Dedifferentiated amniotic fluid mesenchymal stem cell (primary cell): ENCODE data around the gene CXCL8.
A peak's percentile ranks its signal among the peaks of the same experiment; 100 is the strongest.

Experiments
- DNase-seq: peaks from one replicate; pipeline ENCODE4 v3.0.0-alpha.2; 2016; ENCODE audit errors: extremely low spot score

Gene CXCL8

DNA sequence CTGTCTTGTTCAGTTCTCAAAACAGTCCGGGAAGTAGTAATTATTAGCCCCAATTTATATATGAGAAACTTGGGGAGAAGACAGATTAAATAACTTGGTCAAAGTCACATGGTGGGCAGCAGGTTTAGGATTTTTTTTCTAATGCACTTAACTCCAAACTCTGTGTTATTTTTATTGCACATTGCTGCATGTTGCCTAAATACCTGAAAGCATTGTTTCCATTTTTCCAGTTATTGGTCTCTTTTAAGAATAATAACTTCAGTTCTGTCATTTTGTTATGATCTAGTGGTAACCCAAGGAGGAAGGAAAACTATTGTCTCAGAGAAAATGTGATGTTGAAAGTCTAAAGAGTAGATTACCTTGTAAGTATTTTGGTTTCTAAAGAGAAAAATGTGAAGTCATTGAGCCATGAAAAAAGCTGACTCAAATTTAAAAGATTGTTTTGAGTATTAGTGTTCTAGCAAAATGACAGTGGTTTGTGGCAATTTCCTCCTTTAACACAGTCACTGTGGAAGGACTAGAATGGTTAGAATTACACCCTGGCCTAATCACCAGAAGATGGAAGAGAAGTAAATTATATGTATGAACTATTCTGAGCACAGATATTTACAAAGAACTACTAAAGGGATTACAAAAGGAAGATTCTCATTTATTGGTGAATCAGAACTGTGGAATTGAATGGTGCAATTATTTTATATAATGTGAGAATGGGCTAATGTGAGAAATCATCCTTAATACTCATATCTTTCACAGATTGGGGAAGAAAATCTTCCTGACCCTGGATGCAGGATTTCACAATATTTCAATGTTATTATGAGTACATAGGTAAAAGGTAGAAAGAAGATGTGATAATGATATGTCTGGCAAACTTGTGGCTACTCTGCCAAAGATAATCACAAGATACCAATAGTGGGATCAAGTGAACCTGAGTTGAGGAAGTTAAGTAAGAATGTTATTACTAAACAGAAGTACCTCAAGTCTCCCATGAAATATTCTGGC lies 21.7 kb upstream of the CXCL8 start:
- DNase-seq: peak; percentile 22

DNA sequence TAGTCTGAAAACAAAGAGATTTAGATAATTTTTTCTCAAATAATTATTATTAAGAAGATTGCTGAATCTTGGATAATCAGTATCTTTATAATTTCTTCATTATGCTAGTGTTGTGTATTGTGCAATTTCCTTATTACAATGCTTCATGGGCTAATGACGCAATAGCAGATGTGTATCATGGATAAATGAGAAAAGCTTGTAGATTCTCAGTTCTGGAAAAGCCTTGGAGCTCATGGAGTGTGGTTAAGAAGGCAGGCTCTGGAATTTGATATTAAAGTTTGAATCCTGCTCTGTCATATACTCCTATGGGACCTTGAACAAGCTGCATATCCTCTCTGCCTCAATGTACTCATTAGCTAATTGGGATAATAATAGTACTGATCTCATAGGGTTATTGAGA lies 18.9 kb upstream of the CXCL8 start:
- DNase-seq: peak; percentile 36

GRCh38 chr4:73721909-73722308 lies 18.5 kb upstream of the CXCL8 start:
- DNase-seq: no peak

- no peak for DNase-seq
Measured at GRCh38 chr4:73723023-73723422, 17.3 kb upstream of the CXCL8 start.

DNA sequence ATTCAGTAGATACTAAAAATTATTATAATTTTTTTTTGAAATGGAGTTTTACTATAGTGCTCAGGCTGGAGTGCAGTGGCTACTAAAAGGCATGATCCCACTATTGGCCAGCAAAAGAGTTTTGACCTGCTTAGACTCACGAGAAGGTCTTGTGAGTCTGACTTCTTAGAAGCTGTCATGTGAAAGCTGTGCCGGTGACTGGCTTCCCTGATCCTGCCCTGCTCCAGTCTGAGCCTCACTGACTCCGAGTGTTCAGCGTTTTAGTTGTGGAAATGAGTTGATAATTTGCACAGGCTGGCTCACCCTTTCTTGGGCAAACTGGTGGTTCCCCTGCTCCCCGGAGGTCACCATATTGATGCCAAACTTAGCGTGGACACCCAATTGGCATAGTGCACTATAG lies 16.4 kb upstream of the CXCL8 start:
- DNase-seq: no peak

- no peak for DNase-seq
Measured at GRCh38 chr4:73725510-73725909, 14.9 kb upstream of the CXCL8 start.

GRCh38 chr4:73725985-73726384 lies 14.4 kb upstream of the CXCL8 start:
- peak; percentile 71 for DNase-seq

DNA sequence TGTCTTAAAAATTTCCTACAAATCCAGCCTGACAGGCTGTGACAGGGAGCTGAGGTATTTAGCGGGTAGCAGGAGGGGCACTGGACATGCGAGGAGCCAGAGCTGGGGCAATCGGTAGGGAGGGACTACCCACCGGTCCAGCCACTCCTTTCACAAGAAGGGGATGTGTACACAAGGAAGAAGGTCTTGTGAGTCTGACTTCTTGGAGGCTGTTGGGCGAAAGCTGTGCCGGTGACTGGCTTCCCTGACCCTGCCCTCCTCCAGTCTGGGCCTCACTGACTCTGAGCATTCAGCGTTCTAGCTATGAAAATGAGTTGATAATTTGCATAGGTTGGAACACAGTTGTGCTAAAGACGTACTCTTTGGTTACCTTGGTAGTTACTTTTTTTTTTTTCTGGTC lies 12.7 kb upstream of the CXCL8 start:
- DNase-seq: no peak

DNA sequence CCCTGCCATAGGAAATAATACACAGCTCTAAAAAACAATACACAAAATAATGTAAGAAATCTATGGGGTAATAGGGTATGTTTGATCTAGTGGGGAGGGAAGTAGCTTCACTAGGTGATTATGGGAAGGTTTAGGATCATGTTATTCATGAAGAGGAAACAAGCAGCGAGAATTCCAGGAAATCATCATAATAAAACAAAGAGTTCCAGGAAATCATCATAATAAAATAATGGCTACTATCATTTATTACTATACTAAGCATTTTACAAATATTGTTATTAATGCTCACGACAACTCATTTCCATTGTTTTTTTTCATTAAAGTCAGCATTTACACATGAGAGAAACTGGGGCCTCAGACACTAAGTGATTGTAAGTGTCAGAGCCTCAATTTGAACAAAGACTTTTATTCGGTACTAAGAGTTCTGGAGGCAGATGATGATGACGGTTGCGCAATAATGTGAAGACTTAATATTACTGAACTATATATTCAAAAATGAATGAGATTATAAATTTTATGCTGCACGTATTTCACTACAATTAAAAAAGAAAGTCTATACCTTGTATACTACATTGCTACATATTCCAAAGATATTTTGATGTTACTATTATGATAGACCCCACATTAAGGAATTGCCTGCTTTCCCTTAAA lies 12.2 kb upstream of the CXCL8 start:
- no peak for DNase-seq

GRCh38 chr4:73729534-73730165 lies 10.7 kb upstream of the CXCL8 start:
- DNase-seq: peak; percentile 83

DNA sequence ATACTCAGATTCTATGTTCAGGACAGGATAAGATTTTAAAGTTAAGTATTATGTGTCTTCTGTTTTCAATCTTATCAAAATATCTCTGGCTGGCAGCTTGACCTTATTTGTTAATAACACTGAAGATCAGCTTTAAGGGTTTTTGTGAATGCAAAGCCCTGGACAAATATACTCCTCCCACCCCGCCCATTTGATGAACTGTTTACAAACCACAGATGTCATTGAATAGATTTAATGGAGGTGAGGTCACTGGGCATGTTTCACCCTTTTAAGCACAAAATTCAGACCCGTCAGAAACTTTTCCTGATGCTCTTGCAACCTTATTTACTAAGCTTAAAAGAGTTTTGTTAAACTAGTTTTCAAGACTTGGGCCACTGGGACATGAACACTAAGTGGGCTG lies 10.1 kb upstream of the CXCL8 start:
- no peak for DNase-seq

DNA sequence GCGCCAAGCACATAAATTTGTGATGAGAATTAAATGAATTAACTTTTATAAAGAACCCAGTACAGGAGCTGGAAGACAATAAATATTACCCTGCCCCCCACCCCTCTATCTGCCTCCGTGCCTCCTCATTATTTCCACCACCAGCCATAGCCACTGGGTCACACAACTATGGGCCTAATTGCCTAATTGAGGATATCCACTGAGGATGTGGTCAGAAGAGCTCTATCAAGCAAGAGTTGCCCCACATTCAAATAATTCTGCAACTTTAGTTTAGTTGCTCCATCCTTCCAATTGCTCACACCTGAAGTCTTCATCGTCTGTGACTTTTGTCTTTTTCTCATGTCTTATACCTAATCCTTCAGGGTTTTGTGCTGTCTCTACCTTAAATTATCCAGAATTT lies 9.5 kb upstream of the CXCL8 start:
- no peak for DNase-seq

- no peak for DNase-seq
Measured at GRCh38 chr4:73731968-73732610, 8.3 kb upstream of the CXCL8 start.

GRCh38 chr4:73732759-73733431 lies 7.5 kb upstream of the CXCL8 start:
- no peak for DNase-seq

- no peak for DNase-seq
Measured at GRCh38 chr4:73734530-73735001, 5.8 kb upstream of the CXCL8 start.

GRCh38 chr4:73735231-73735630 lies 5.1 kb upstream of the CXCL8 start:
- DNase-seq: peak; percentile 30

DNA sequence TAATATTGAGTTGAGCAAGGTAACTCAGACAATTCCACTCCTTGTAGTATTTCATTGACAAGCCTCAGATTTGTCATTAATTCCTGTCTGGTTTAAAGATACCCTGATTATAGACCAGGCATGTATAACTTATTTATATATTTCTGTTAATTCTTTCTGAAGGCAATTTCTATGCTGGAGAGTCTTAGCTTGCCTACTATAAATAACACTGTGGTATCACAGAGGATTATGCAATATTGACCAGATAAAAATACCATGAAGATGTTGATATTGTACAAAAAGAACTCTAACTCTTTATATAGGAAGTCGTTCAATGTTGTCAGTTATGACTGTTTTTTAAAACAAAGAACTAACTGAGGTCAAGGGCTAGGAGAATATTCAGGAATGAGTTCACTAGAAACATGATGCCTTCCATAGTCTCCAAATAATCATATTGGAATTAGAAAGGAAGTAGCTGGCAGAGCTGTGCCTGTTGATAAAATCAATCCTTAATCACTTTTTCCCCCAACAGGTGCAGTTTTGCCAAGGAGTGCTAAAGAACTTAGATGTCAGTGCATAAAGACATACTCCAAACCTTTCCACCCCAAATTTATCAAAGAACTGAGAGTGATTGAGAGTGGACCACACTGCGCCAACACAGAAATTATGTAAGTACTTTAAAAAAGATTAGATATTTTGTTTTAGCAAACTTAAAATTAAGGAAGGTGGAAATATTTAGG lies 821 bp downstream of the CXCL8 start:
- DNase-seq: no peak

DNA sequence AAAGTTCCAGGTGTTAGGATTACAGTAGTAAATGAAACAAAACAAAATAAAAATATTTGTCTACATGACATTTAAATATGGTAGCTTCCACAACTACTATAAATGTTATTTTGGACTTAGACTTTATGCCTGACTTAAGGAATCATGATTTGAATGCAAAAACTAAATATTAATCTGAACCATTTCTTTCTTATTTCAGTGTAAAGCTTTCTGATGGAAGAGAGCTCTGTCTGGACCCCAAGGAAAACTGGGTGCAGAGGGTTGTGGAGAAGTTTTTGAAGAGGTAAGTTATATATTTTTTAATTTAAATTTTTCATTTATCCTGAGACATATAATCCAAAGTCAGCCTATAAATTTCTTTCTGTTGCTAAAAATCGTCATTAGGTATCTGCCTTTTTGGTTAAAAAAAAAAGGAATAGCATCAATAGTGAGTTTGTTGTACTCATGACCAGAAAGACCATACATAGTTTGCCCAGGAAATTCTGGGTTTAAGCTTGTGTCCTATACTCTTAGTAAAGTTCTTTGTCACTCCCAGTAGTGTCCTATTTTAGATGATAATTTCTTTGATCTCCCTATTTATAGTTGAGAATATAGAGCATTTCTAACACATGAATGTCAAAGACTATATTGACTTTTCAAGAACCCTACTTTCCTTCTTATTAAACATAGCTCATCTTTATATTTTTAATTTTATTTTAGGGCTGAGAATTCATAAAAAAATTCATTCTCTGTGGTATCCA lies 1.6 kb downstream of the CXCL8 start:
- no peak for DNase-seq

GRCh38 chr4:73742490-73743160 lies 2.3 kb downstream of the CXCL8 start:
- DNase-seq: no peak
